Erythroblast (primary cell): ENCODE results near the gene TFCP2.

Experiments
- GATA1 ChIP-seq: IDR thresholded peaks from 2 replicates; pipeline ENCODE4 v1.6.1; 2011; ENCODE audit warnings: low read depth, mild to moderate bottlenecking, control low read depth, low read length, moderate library complexity
- POLR2A ChIP-seq: IDR thresholded peaks from 2 replicates; pipeline ENCODE4 v1.6.1; 2011; ENCODE audit warnings: mild to moderate bottlenecking, low read length

DNA sequence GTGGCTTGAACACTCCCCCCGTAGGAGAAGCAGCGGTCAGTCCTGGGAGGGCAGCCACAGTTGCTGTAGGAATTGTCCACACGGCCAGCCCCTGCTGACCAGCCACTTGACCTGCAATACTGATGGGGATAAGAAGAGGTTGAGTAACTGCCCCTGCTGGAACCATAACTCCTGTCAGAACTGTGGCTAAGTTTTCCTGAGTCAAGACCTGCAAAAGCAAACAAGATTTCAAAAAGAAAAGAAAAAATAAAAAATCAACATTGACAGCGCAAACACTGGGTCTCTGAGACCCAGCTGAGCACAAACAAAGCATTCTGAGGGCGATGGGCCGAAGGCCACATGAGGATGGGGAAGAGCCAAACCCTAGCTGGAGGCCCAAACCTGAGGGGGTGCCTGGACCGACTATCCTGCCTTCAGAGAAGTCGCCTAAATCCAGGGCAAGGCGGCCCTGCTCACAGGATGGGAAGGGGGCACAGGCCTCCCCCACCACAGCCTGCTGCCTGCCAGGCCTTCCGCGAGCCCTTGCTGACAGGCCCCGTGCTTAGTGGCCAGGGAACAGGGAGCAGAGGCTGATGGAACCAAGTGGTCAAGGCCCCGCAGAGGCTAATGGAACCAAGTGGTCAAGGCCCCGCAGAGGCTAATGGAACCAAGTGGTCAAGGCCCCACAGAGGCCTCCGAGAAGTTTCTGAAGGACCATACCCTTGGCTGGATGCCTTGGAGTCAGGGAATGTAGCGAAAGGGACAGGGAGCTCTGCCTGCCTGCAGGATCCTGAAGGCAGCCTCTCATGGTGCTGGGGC, 25.8 kb upstream of the TFCP2 start:
- TF ChIP-seq POLR2A (no peak), GATA1 (no peak)
